Measurements from ENCODE around the gene GDPGP1.

DNA sequence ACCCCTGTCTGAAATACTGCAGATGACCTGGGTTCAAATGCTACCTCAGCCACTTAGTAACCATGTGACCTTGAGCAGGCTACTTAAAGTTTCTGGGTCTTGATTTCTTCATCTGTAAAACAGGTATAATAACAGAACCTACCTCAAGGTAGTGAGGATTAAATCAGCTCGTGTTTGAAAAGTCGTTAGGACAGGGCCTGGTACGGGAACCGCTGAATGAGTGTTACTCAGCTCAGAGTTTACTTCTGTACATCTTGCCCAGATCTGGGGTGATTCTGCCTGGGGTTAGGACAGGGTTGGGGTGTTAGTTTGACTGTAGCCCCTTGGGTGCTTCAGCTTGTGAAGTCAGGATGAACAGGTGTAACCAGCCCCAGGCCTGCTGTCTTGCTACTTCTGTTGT lies 31.1 kb upstream of the GDPGP1 start:
- TF ChIP-seq CTCF (IDR thresholded peaks at IDR 0.05; ENCODE audit: poor library complexity, severe bottlenecking) (no peak), EZH2 (IDR thresholded peaks at IDR 0.05; ENCODE audit: borderline replicate concordance, insufficient read depth, low read length, poor library complexity, severe bottlenecking) (no peak), EP300 (conservative IDR thresholded peaks at IDR 0.05; ENCODE audit: poor library complexity, severe bottlenecking) (no peak), POLR2AphosphoS5 (IDR thresholded peaks at IDR 0.05) (no peak)

All from neural cell (in vitro differentiated cells).